Breast epithelium (tissue), 4 donors: ENCODE results near the gene TCN2. TPM values are rescaled to one million over a fixed set of nuclear protein-coding genes. Genes with fewer than 3 reads are reported as not detected.
"Not testable (repeated sequence)": the region's sequence is repeated elsewhere in the genome, so short reads cannot be mapped to it uniquely, and the experiment has no call there.

Source experiments
- DNase-seq, 2 donors: peaks; one replicate each; pipeline ENCODE4 v3.0.0-alpha.2; 2019; ENCODE audit warnings: low spot score in 2 of 2
- H3K27ac ChIP-seq, 2 donors: fragments of 200-600 bp; sonication (generic) in 1 of 2; one replicate each; pipeline ENCODE4 v1.5.1; 2016 to 2019; ENCODE audit warnings: mild to moderate bottlenecking in 1 of 2
- H3K27me3 ChIP-seq, 2 donors: fragments of 200-600 bp; sonication (generic) in 1 of 2; one replicate each; pipeline versions ENCODE4 v1.5.1 to v1.6.0; 2017 to 2019; ENCODE audit warnings: control low read depth in 1 of 2, mild to moderate bottlenecking in 1 of 2
- H3K36me3 ChIP-seq: fragments of 200-600 bp; one replicate; pipeline ENCODE4 v1.5.1; 2019
- H3K4me1 ChIP-seq, 2 donors: fragments of 200-600 bp; sonication (generic); one replicate each; pipeline ENCODE4 v1.5.1; 2016 to 2019; ENCODE audit warnings: control low read depth in 1 of 2
- H3K4me3 ChIP-seq, 3 donors: fragments of 200-600 bp; sonication (generic); 1 replicate in 2 of 3; 2 replicates in 1 of 3; pipeline ENCODE4 v1.5.1; 2016 to 2019; ENCODE audit warnings: mild to moderate bottlenecking in 3 of 3, moderate library complexity in 2 of 3
- H3K9me3 ChIP-seq, 2 donors: fragments of 200-600 bp; sonication (generic) in 1 of 2; one replicate each; pipeline ENCODE4 v1.5.1; 2016 to 2019; ENCODE audit warnings: control low read depth in 1 of 2
- CTCF ChIP-seq, 3 donors: fragments of 450-650 bp; IDR thresholded peaks; one replicate each; pipeline ENCODE4 v1.5.1; 2016 to 2017; ENCODE audit warnings: antibody characterized with exemption in 3 of 3, mild to moderate bottlenecking in 3 of 3, moderate library complexity in 3 of 3
- POLR2A ChIP-seq: fragments of 450-650 bp; IDR thresholded peaks from one replicate; pipeline ENCODE4 v1.6.1; 2016; ENCODE audit warnings: antibody characterized with exemption, mild to moderate bottlenecking, moderate library complexity
- POLR2AphosphoS5 ChIP-seq, 3 donors: sonication (generic); formaldehyde crosslinking; IDR thresholded peaks; one replicate each; pipeline ENCODE4 v1.6.1; 2017; ENCODE audit warnings: antibody characterized with exemption in 3 of 3
- intact Hi-C: fragments of 100-400 bp; cut with DNase I; formaldehyde crosslinking; loops from one replicate; pipeline ENCODE4 v1.15.1; 2023; ENCODE audit warnings: low total_unique reads
- total RNA-seq, 3 donors: library from RNA; depleted of rRNA; stranded (reverse); fragments of >200 nt; gene quantifications; one replicate each; pipeline ENCODE4 v1.1.0, GENCODE V29; 2016

TCN2 gene
- total RNA-seq, 3 donors from 2014 or later, result 32.4 to 69.8 (median 36.7) TPM

- no peaks in the 10 kb centered on the region for H3K4me1 ChIP-seq
- H3K4me3 ChIP-seq, result no peak overlapping the region
- no peak overlapping the region for H3K27ac ChIP-seq
- H3K36me3 ChIP-seq, result no peaks in the 10 kb centered on the region
- intact Hi-C loops, result no loop called here
- no peak for DNase-seq
- H3K27me3 ChIP-seq, result no peaks in the 10 kb centered on the region
- no peak for TF ChIP-seq POLR2A
- no peak for TF ChIP-seq POLR2AphosphoS5 (IDR thresholded peaks at IDR 0.05)
- TF ChIP-seq CTCF (IDR thresholded peaks at IDR 0.05), result no peak
- H3K9me3 ChIP-seq, result no peaks in the 10 kb centered on the region
These were observed 67.5 kb downstream of the TCN2 start for GRCh38 chr22:30674482-30674881.

- TF ChIP-seq POLR2A (no peak), POLR2AphosphoS5 (IDR thresholded peaks at IDR 0.05) (no peak), CTCF (IDR thresholded peaks at IDR 0.05) (no peak)
- Histone ChIP-seq H3K27me3 (no peaks in the 10 kb centered on the region), H3K9me3 (no peaks in the 10 kb centered on the region), H3K4me1 (no peaks in the 10 kb centered on the region), H3K36me3 (no peaks in the 10 kb centered on the region), H3K27ac (no peak overlapping the region), H3K4me3 (no peak overlapping the region)
- intact Hi-C loops, result no loop called here
- no peak for DNase-seq
These were observed 68.5 kb downstream of the TCN2 start for GRCh38 chr22:30675436-30675835.

GRCh38 chr22:30676565-30676964, 69.6 kb downstream of the TCN2 start:
- DNase-seq, intact Hi-C loops, H3K27me3 ChIP-seq, H3K27ac ChIP-seq, H3K4me3 ChIP-seq, H3K4me1 ChIP-seq, H3K36me3 ChIP-seq, H3K9me3 ChIP-seq: not testable (repeated sequence)

Other genes starting within 250 kb of the TCN2 start
- gene RNF215, start 219.8 kb upstream of the TCN2 start, total RNA-seq, result 10 to 100 TPM; 13.3 to 15.4 (median 14.0) TPM
- 10 to 100 TPM in 2 of 3 donors, 1 to 10 TPM in 1; 5.3 to 45.7 (median 29.5) TPM for gene SEC14L2, start 210.2 kb upstream of the TCN2 start, total RNA-seq
- gene MTFP1, start 181.4 kb upstream of the TCN2 start, total RNA-seq, result 10 to 100 TPM in 2 of 3 donors, 1 to 10 TPM in 1; 2.9 to 16.7 (median 14.4) TPM
- not detected for gene SEC14L3, start 135.2 kb upstream of the TCN2 start, total RNA-seq
- under 1 TPM in 1 of 3 donors, not detected in 2; 0.29 TPM for gene SEC14L4, start 101.5 kb upstream of the TCN2 start, total RNA-seq
- under 1 TPM in 2 of 3 donors, not detected in 1; 0.33 to 0.73 TPM for gene SEC14L6, start 60.4 kb upstream of the TCN2 start, total RNA-seq
- gene GAL3ST1, start 32.5 kb upstream of the TCN2 start, total RNA-seq, result 1 to 10 TPM; 1.3 to 2.6 (median 1.3) TPM
- 10 to 100 TPM; 45.3 to 65.1 (median 56.4) TPM for gene PES1, start 15.3 kb upstream of the TCN2 start, total RNA-seq
- gene SLC35E4, start 28.6 kb downstream of the TCN2 start, total RNA-seq, result 1 to 10 TPM; 3.4 to 8.5 (median 4.8) TPM
- 10 to 100 TPM in 1 of 3 donors, 1 to 10 TPM in 2; 5.9 to 12.0 (median 8.0) TPM for gene DUSP18, start 60.7 kb downstream of the TCN2 start, total RNA-seq
- 1 to 10 TPM in 2 of 3 donors, under 1 TPM in 1; 0.96 to 4.6 (median 4.4) TPM for gene OSBP2, start 87.7 kb downstream of the TCN2 start, total RNA-seq